ENCODE data around the gene KBTBD8. TPM values are rescaled to one million over a fixed set of nuclear protein-coding genes. Genes with fewer than 3 reads are reported as not detected.

The KBTBD8 gene, protein sequence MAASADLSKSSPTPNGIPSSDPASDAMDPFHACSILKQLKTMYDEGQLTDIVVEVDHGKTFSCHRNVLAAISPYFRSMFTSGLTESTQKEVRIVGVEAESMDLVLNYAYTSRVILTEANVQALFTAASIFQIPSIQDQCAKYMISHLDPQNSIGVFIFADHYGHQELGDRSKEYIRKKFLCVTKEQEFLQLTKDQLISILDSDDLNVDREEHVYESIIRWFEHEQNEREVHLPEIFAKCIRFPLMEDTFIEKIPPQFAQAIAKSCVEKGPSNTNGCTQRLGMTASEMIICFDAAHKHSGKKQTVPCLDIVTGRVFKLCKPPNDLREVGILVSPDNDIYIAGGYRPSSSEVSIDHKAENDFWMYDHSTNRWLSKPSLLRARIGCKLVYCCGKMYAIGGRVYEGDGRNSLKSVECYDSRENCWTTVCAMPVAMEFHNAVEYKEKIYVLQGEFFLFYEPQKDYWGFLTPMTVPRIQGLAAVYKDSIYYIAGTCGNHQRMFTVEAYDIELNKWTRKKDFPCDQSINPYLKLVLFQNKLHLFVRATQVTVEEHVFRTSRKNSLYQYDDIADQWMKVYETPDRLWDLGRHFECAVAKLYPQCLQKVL
- total RNA-seq = 1 to 10 TPM; 1.4 to 3.3 (median 2.4) TPM

DNA sequence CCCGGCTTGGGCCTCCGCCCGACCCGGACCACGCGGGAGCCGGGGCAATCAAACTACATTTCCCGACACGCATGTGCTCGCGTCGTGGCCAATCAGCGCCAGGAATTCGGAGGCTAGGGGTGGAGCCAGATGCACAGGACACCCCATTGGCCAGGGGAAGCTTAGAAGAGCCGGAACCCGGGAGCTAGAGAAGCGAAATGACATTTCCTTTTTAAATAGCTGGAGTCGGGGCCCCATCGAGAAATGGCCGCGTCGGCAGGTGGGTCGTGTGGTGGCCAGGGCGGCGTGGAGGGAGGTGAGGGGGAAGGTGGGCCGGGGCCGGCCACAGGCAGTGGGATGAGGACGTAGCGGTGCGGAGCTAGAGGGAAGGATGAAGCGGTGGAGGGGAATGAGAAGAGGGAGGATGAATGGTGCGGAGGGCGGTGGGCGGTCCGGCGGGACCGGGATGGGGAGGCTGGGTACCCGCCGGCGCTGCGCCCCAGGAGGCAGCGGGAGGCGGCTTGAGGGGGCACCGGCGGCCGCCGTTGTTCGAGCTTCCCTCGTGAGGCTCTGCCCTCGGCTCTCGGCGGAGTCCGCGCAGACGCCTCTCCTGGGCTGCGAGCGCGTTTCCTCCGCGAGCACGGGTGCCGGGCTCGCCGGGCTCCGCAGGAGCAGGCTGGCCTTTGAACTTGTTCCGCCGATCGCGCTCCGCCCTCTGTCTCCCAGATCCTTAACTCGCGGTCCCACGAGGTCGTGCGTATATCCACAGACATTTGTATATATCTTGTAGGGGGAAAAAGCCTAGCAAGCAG is at the start of gene KBTBD8:
Gene KBTBD8 (plus strand): TSS at position 195 of the 791 bp plus-strand sequence. CDS start 49 bp downstream, at position 244.
- peak within 1 kb of the TSS; percentile 80 to 99 (median 90) for H3K4me3 ChIP-seq
- H3K36me3 ChIP-seq = peaks cover 0 to 2% (median under 1%) of the 10 kb centered on the region in 4 donors
- H3K27ac ChIP-seq (replicated peaks in 1 of 4) = peak within 1 kb of the TSS; percentile 81 to 90 (median 86)
- WGBS = under 1% methylated on average over 45 of the region's 75 CpGs
- TF ChIP-seq EP300 (IDR thresholded peaks at IDR 0.05) (no peak), POLR2AphosphoS5 (IDR thresholded peaks at IDR 0.05) (peak; percentile 46 to 86)
- H3K27me3 ChIP-seq = peaks cover 0 to under 1% (median 0%) of the 10 kb centered on the region in 4 donors
- H3K4me1 ChIP-seq = peaks cover 9 to 25% (median 17%) of the 10 kb centered on the region in 4 donors
- no peaks in the 10 kb centered on the region for H3K9me3 ChIP-seq
- no peak for DNase-seq (ENCODE audit: extremely low spot score)
- intact Hi-C loops (cut with DNase I) = no loop called here

- DNase-seq (ENCODE audit: extremely low spot score) = no peak
- WGBS = 75% methylated on average over 2 of the region's 2 CpGs
- H3K36me3 ChIP-seq = no peaks in the 10 kb centered on the region
- no peaks in the 10 kb centered on the region for H3K27me3 ChIP-seq
- no peak for TF ChIP-seq EP300 (IDR thresholded peaks at IDR 0.05)
- TF ChIP-seq POLR2A (IDR thresholded peaks at IDR 0.05; ENCODE audit: low read depth) = no peak
- no peak for TF ChIP-seq POLR2AphosphoS5 (IDR thresholded peaks at IDR 0.05)
- no peak for TF ChIP-seq CTCF (IDR thresholded peaks at IDR 0.05)
- H3K9me3 ChIP-seq = no peaks in the 10 kb centered on the region
- no peak overlapping the region for H3K27ac ChIP-seq (replicated peaks in 1 of 4)
- no peaks in the 10 kb centered on the region for H3K4me1 ChIP-seq
- H3K4me3 ChIP-seq = no peak overlapping the region
- intact Hi-C loops (cut with DNase I) = no loop called here
Measured at GRCh38 chr3:66948838-66949237, 49.3 kb upstream of the KBTBD8 start.

DNA sequence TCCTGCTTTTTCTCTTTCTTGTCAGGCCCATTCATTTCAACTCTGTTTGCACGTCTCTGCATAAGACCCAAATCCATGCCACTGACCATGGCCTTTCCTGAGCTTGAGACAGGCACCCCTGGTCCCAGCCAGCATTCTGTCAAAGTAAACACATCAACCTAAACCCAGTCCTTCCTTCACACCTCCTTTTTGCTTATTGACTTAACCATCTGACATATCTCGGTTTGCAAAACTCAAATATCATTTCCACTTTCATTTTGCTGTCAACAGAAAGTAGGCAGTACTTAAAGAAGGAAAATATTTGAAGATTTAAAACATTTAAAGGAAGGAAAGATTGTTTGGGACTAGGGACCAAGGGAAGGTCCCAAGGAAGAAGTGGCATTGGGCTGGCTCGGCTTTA is 48.2 kb upstream of the KBTBD8 start:
- Histone ChIP-seq H3K4me1 (no peaks in the 10 kb centered on the region), H3K27me3 (no peaks in the 10 kb centered on the region), H3K27ac (replicated peaks in 1 of 4) (no peak overlapping the region), H3K9me3 (no peaks in the 10 kb centered on the region), H3K4me3 (no peak overlapping the region), H3K36me3 (no peaks in the 10 kb centered on the region)
- 86% methylated on average over 3 of the region's 3 CpGs for WGBS
- intact Hi-C loops (cut with DNase I) = no loop called here
- TF ChIP-seq CTCF (IDR thresholded peaks at IDR 0.05) = no peak
- no peak for TF ChIP-seq POLR2AphosphoS5 (IDR thresholded peaks at IDR 0.05)
- DNase-seq (ENCODE audit: extremely low spot score) = no peak

DNA sequence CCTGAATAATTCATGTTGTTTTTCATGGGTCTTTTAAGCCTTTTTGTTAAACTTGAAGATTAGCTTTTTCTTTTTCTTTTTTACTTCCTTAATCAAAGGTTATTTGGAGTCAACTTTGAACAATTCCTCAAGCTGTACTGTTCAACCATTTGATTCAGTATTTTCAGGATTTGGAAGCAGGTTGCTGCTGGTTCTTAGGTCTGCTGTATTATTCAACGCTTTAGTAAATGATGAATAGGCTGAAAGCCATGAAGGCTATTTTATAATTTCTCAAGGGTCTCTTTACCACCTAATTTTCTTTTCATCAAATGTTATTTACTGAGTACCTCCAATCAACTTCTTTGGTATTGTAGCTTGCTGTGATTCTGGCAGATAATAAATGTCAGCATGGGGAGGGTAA is 45.8 kb upstream of the KBTBD8 start:
- intact Hi-C loops (cut with DNase I) = no loop called here
- Histone ChIP-seq H3K36me3 (no peaks in the 10 kb centered on the region), H3K4me3 (no peak overlapping the region), H3K27me3 (no peaks in the 10 kb centered on the region), H3K9me3 (no peaks in the 10 kb centered on the region), H3K27ac (replicated peaks in 1 of 4) (no peak overlapping the region), H3K4me1 (no peaks in the 10 kb centered on the region)
- WGBS = 80% methylated on average over 1 of the region's 1 CpG
- TF ChIP-seq POLR2A (IDR thresholded peaks at IDR 0.05; ENCODE audit: low read depth) = no peak
- no peak for TF ChIP-seq CTCF (IDR thresholded peaks at IDR 0.05)
- TF ChIP-seq POLR2AphosphoS5 (IDR thresholded peaks at IDR 0.05) = no peak
- TF ChIP-seq EP300 (IDR thresholded peaks at IDR 0.05) = no peak
- no peak for DNase-seq (ENCODE audit: extremely low spot score)

GRCh38 chr3:66953934-66954445 is 44.1 kb upstream of the KBTBD8 start:
- TF ChIP-seq POLR2AphosphoS5 (IDR thresholded peaks at IDR 0.05) (no peak), POLR2A (IDR thresholded peaks at IDR 0.05; ENCODE audit: low read depth) (no peak), CTCF (IDR thresholded peaks at IDR 0.05) (no peak), EP300 (IDR thresholded peaks at IDR 0.05) (no peak)
- H3K4me1 ChIP-seq = no peaks in the 10 kb centered on the region
- no peak for DNase-seq (ENCODE audit: extremely low spot score)
- no peaks in the 10 kb centered on the region for H3K36me3 ChIP-seq
- H3K27me3 ChIP-seq = no peaks in the 10 kb centered on the region
- no peak overlapping the region for H3K27ac ChIP-seq (replicated peaks in 1 of 4)
- no peaks in the 10 kb centered on the region for H3K9me3 ChIP-seq
- intact Hi-C loops (cut with DNase I) = no loop called here
- no peak overlapping the region for H3K4me3 ChIP-seq
- WGBS = 82% methylated on average over 4 of the region's 4 CpGs

All from esophagus muscularis mucosa (tissue), 4 donors.